ENCODE measurements around the gene TSPAN5.

Gene TSPAN5

GRCh38 chr4:98653890-98654867 lies 4.2 kb downstream of the TSPAN5 start:
- Histone ChIP-seq H3K27me3 (ENCODE audit: control insufficient read depth in 3 of 3, insufficient read depth in 3 of 3, low read depth in 1 of 3, low read length in 3 of 3) (peaks cover 0 to 5% (median 0%) of the 10 kb centered on the region in 3 experiments), H3K79me1 (ENCODE audit: low read depth, low read length) (no peaks in the 10 kb centered on the region), H2AK5ac (ENCODE audit: low read depth, low read length) (no peak overlapping the region), H3K4me2 (ENCODE audit: insufficient read depth, low read length, poor library complexity, severe bottlenecking) (no peak overlapping the region), H3K14ac (ENCODE audit: low read length) (no peak overlapping the region), H4K91ac (ENCODE audit: low read depth, low read length, poor library complexity) (no peak overlapping the region), H3K9me3 (replicated peaks in 1 of 2; ENCODE audit: control insufficient read depth in 2 of 2, insufficient read depth in 1 of 2, low read depth in 1 of 2, low read length in 2 of 2) (peaks cover 5 to 17% of the 10 kb centered on the region in 2 donors), H3K4me3 (ENCODE audit: low read length in 2 of 2) (no peak overlapping the region), H3K18ac (ENCODE audit: low read length) (no peak overlapping the region), H2BK120ac (ENCODE audit: low read depth, low read length) (no peak overlapping the region), H2BK12ac (ENCODE audit: low read length) (no peak overlapping the region), H2BK15ac (ENCODE audit: low read length) (no peak overlapping the region), H2AFZ (ENCODE audit: low read length) (no peak overlapping the region), H2BK5ac (ENCODE audit: low read length) (no peak overlapping the region), H4K8ac (ENCODE audit: low read depth, low read length) (no peak overlapping the region), H3K4me1 (ENCODE audit: control insufficient read depth in 2 of 2, insufficient read depth in 1 of 2, low read depth in 1 of 2, low read length in 2 of 2) (peaks cover 5 to 9% of the 10 kb centered on the region in 2 donors), H3K36me3 (replicated peaks in 1 of 2; ENCODE audit: control insufficient read depth in 2 of 2, insufficient read depth in 2 of 2, low read length in 2 of 2) (peaks cover 0 to 1% of the 10 kb centered on the region in 2 donors), H3K27ac (replicated peaks; ENCODE audit: low read length) (no peak overlapping the region), H3K9ac (ENCODE audit: low read depth, low read length, poor library complexity) (no peak overlapping the region), H3K23ac (ENCODE audit: low read depth, low read length, poor library complexity) (no peak overlapping the region), H3K4ac (ENCODE audit: low read length) (no peak overlapping the region)
- no CpG with 5 or more reads among the region's 5 CpGs for WGBS, 2 donors (ENCODE audit: extremely low coverage in 2 of 2, insufficient read length in 2 of 2, insufficient replicate concordance in 1 of 2)
- DNase-seq (ENCODE audit: low spot score) = no peak

- Histone ChIP-seq H3K9me3 (replicated peaks in 1 of 2; ENCODE audit: control insufficient read depth in 2 of 2, insufficient read depth in 1 of 2, low read depth in 1 of 2, low read length in 2 of 2) (peaks cover 5 to 17% of the 10 kb centered on the region in 2 donors), H4K91ac (ENCODE audit: low read depth, low read length, poor library complexity) (no peak overlapping the region), H3K23ac (ENCODE audit: low read depth, low read length, poor library complexity) (no peak overlapping the region), H3K27me3 (ENCODE audit: control insufficient read depth in 3 of 3, insufficient read depth in 3 of 3, low read depth in 1 of 3, low read length in 3 of 3) (no peaks in the 10 kb centered on the region), H2AFZ (ENCODE audit: low read length) (no peak overlapping the region), H3K18ac (ENCODE audit: low read length) (no peak overlapping the region), H2AK5ac (ENCODE audit: low read depth, low read length) (no peak overlapping the region), H2BK5ac (ENCODE audit: low read length) (no peak overlapping the region), H4K8ac (ENCODE audit: low read depth, low read length) (no peak overlapping the region), H3K36me3 (replicated peaks in 1 of 2; ENCODE audit: control insufficient read depth in 2 of 2, insufficient read depth in 2 of 2, low read length in 2 of 2) (peaks cover 0 to 1% of the 10 kb centered on the region in 2 donors), H3K4me1 (ENCODE audit: control insufficient read depth in 2 of 2, insufficient read depth in 1 of 2, low read depth in 1 of 2, low read length in 2 of 2) (peaks cover 5 to 9% of the 10 kb centered on the region in 2 donors), H3K4me2 (ENCODE audit: insufficient read depth, low read length, poor library complexity, severe bottlenecking) (no peak overlapping the region), H3K14ac (ENCODE audit: low read length) (no peak overlapping the region), H3K4me3 (ENCODE audit: low read length in 2 of 2) (no peak overlapping the region), H2BK120ac (ENCODE audit: low read depth, low read length) (no peak overlapping the region), H3K9ac (ENCODE audit: low read depth, low read length, poor library complexity) (no peak overlapping the region), H3K4ac (ENCODE audit: low read length) (no peak overlapping the region), H3K79me1 (ENCODE audit: low read depth, low read length) (no peaks in the 10 kb centered on the region), H2BK12ac (ENCODE audit: low read length) (no peak overlapping the region), H2BK15ac (ENCODE audit: low read length) (no peak overlapping the region), H3K27ac (replicated peaks; ENCODE audit: low read length) (no peak overlapping the region)
- no CpG with 5 or more reads among the region's 3 CpGs for WGBS, 2 donors (ENCODE audit: extremely low coverage in 2 of 2, insufficient read length in 2 of 2, insufficient replicate concordance in 1 of 2)
- no peak for DNase-seq (ENCODE audit: low spot score)
These were observed 5.4 kb downstream of the TSPAN5 start for GRCh38 chr4:98652996-98653395.

- Histone ChIP-seq H2BK120ac (ENCODE audit: low read depth, low read length) (no peak overlapping the region), H3K27ac (replicated peaks; ENCODE audit: low read length) (no peak overlapping the region), H2BK12ac (ENCODE audit: low read length) (no peak overlapping the region), H3K4ac (ENCODE audit: low read length) (no peak overlapping the region), H3K4me2 (ENCODE audit: insufficient read depth, low read length, poor library complexity, severe bottlenecking) (no peak overlapping the region), H4K91ac (ENCODE audit: low read depth, low read length, poor library complexity) (no peak overlapping the region), H3K27me3 (ENCODE audit: control insufficient read depth in 3 of 3, insufficient read depth in 3 of 3, low read depth in 1 of 3, low read length in 3 of 3) (no peaks in the 10 kb centered on the region), H3K23ac (ENCODE audit: low read depth, low read length, poor library complexity) (no peak overlapping the region), H3K4me1 (ENCODE audit: control insufficient read depth in 2 of 2, insufficient read depth in 1 of 2, low read depth in 1 of 2, low read length in 2 of 2) (peaks cover 0 to 4% of the 10 kb centered on the region in 2 donors), H3K18ac (ENCODE audit: low read length) (no peak overlapping the region), H4K8ac (ENCODE audit: low read depth, low read length) (no peak overlapping the region), H2AFZ (ENCODE audit: low read length) (no peak overlapping the region), H2BK5ac (ENCODE audit: low read length) (no peak overlapping the region), H2BK15ac (ENCODE audit: low read length) (no peak overlapping the region), H3K9ac (ENCODE audit: low read depth, low read length, poor library complexity) (no peak overlapping the region), H3K79me1 (ENCODE audit: low read depth, low read length) (no peaks in the 10 kb centered on the region), H3K14ac (ENCODE audit: low read length) (no peak overlapping the region), H3K9me3 (replicated peaks in 1 of 2; ENCODE audit: control insufficient read depth in 2 of 2, insufficient read depth in 1 of 2, low read depth in 1 of 2, low read length in 2 of 2) (peaks cover 5 to 17% of the 10 kb centered on the region in 2 donors), H2AK5ac (ENCODE audit: low read depth, low read length) (no peak overlapping the region), H3K36me3 (replicated peaks in 1 of 2; ENCODE audit: control insufficient read depth in 2 of 2, insufficient read depth in 2 of 2, low read length in 2 of 2) (peaks cover 0 to 1% of the 10 kb centered on the region in 2 donors), H3K4me3 (ENCODE audit: low read length in 2 of 2) (no peak overlapping the region)
- no CpG with 5 or more reads among the region's 5 CpGs for WGBS, 2 donors (ENCODE audit: extremely low coverage in 2 of 2, insufficient read length in 2 of 2, insufficient replicate concordance in 1 of 2)
- no peak for DNase-seq (ENCODE audit: low spot score)
These were observed 9.8 kb downstream of the TSPAN5 start for GRCh38 chr4:98648602-98649001.

- H2AK5ac ChIP-seq (ENCODE audit: low read depth, low read length) = no peak overlapping the region
- peaks cover 0 to 1% of the 10 kb centered on the region in 2 donors for H3K36me3 ChIP-seq (replicated peaks in 1 of 2; ENCODE audit: control insufficient read depth in 2 of 2, insufficient read depth in 2 of 2, low read length in 2 of 2)
- H2BK5ac ChIP-seq (ENCODE audit: low read length) = no peak overlapping the region
- H2BK120ac ChIP-seq (ENCODE audit: low read depth, low read length) = no peak overlapping the region
- H2BK15ac ChIP-seq (ENCODE audit: low read length) = no peak overlapping the region
- H2AFZ ChIP-seq (ENCODE audit: low read length) = no peak overlapping the region
- WGBS, 2 donors (ENCODE audit: extremely low coverage in 2 of 2, insufficient read length in 2 of 2, insufficient replicate concordance in 1 of 2) = no CpG with 5 or more reads among the region's 3 CpGs
- no peak overlapping the region for H3K14ac ChIP-seq (ENCODE audit: low read length)
- H3K27ac ChIP-seq (replicated peaks; ENCODE audit: low read length) = no peak overlapping the region
- no peak overlapping the region for H3K18ac ChIP-seq (ENCODE audit: low read length)
- H4K91ac ChIP-seq (ENCODE audit: low read depth, low read length, poor library complexity) = no peak overlapping the region
- DNase-seq (ENCODE audit: low spot score) = no peak
- H3K4me2 ChIP-seq (ENCODE audit: insufficient read depth, low read length, poor library complexity, severe bottlenecking) = no peak overlapping the region
- H3K23ac ChIP-seq (ENCODE audit: low read depth, low read length, poor library complexity) = no peak overlapping the region
- H3K79me1 ChIP-seq (ENCODE audit: low read depth, low read length) = no peaks in the 10 kb centered on the region
- H3K4ac ChIP-seq (ENCODE audit: low read length) = no peak overlapping the region
- no peaks in the 10 kb centered on the region for H3K27me3 ChIP-seq (ENCODE audit: control insufficient read depth in 3 of 3, insufficient read depth in 3 of 3, low read depth in 1 of 3, low read length in 3 of 3)
- H3K4me1 ChIP-seq (ENCODE audit: control insufficient read depth in 2 of 2, insufficient read depth in 1 of 2, low read depth in 1 of 2, low read length in 2 of 2) = peaks cover 0 to 7% of the 10 kb centered on the region in 2 donors
- no peak overlapping the region for H3K4me3 ChIP-seq (ENCODE audit: low read length in 2 of 2)
- no peak overlapping the region for H2BK12ac ChIP-seq (ENCODE audit: low read length)
- H4K8ac ChIP-seq (ENCODE audit: low read depth, low read length) = no peak overlapping the region
- no peak overlapping the region for H3K9ac ChIP-seq (ENCODE audit: low read depth, low read length, poor library complexity)
- H3K9me3 ChIP-seq (replicated peaks in 1 of 2; ENCODE audit: control insufficient read depth in 2 of 2, insufficient read depth in 1 of 2, low read depth in 1 of 2, low read length in 2 of 2) = peaks cover 5 to 17% of the 10 kb centered on the region in 2 donors
These were observed 12.0 kb downstream of the TSPAN5 start for GRCh38 chr4:98646422-98646821.
